GM18505 (cell line): ENCODE data around the gene PCBP3.
"Not testable (repeated sequence)": the region's sequence is repeated elsewhere in the genome, so short reads cannot be mapped to it uniquely, and the experiment has no call there.

Experiments used
- ATAC-seq: cut with Tn5 transposase; IDR thresholded peaks from one replicate; pipeline ENCODE4 v1.9.1; 2021; ENCODE audit not compliant: unreplicated experiment
- POLR2A ChIP-seq: IDR thresholded peaks from 4 replicates; pipeline ENCODE4 v1.6.1; 2011; ENCODE audit warnings: borderline replicate concordance; ENCODE audit not compliant: insufficient read depth, insufficient read length; ENCODE audit errors: extremely low read depth

The PCBP3 gene

GRCh38 chr21:45611296-45611695 lies 32.2 kb upstream of the PCBP3 start:
- TF ChIP-seq POLR2A, result no peak
- ATAC-seq, result no peak

- ATAC-seq, result no peak
- no peak for TF ChIP-seq POLR2A
These were observed 31.4 kb upstream of the PCBP3 start for GRCh38 chr21:45611939-45612664.

- ATAC-seq, result not testable (repeated sequence)
These were observed 30.9 kb upstream of the PCBP3 start for GRCh38 chr21:45612665-45613019.

- ATAC-seq, result no peak
- TF ChIP-seq POLR2A, result no peak
These were observed 30.1 kb upstream of the PCBP3 start for GRCh38 chr21:45613396-45613795.

- TF ChIP-seq POLR2A, result no peak
- no peak for ATAC-seq
These were observed 29.6 kb upstream of the PCBP3 start for GRCh38 chr21:45613881-45614280.

GRCh38 chr21:45615145-45615711 lies 28.3 kb upstream of the PCBP3 start:
- no peak for TF ChIP-seq POLR2A
- ATAC-seq, result no peak

GRCh38 chr21:45617021-45617921 lies 26.3 kb upstream of the PCBP3 start:
- no peak for TF ChIP-seq POLR2A
- ATAC-seq, result no peak

GRCh38 chr21:45618287-45618686 lies 25.2 kb upstream of the PCBP3 start:
- TF ChIP-seq POLR2A, result no peak
- no peak for ATAC-seq

GRCh38 chr21:45618846-45619485 lies 24.6 kb upstream of the PCBP3 start:
- ATAC-seq, result no peak
- TF ChIP-seq POLR2A, result no peak

- ATAC-seq, result no peak
- TF ChIP-seq POLR2A, result no peak
These were observed 23.2 kb upstream of the PCBP3 start for GRCh38 chr21:45620201-45620923.

GRCh38 chr21:45621435-45622331 lies 21.8 kb upstream of the PCBP3 start:
- not testable (repeated sequence) for ATAC-seq

GRCh38 chr21:45622416-45623097 lies 21.0 kb upstream of the PCBP3 start:
- ATAC-seq, result no peak
- no peak for TF ChIP-seq POLR2A

GRCh38 chr21:45623436-45623835 lies 20.1 kb upstream of the PCBP3 start:
- TF ChIP-seq POLR2A, result no peak
- ATAC-seq, result no peak

- ATAC-seq, result not testable (repeated sequence)
These were observed 17.4 kb upstream of the PCBP3 start for GRCh38 chr21:45626127-45626526.
